Liver (tissue), 9 donors: ENCODE results near the gene OASL. TPM values are rescaled to one million over a fixed set of nuclear protein-coding genes. Genes with fewer than 3 reads are reported as not detected.

ENCODE experiments used
- DNase-seq: peaks from one replicate; pipeline ENCODE4 v3.0.0-alpha.2; 2017; ENCODE audit warnings: low spot score
- H3K27ac ChIP-seq, 2 donors: one replicate each; pipeline ENCODE4 v1.7.0; 2013; ENCODE audit warnings: inconsistent platforms in 2 of 2, low read length in 2 of 2, control low read depth in 1 of 2, low read depth in 1 of 2, mild to moderate bottlenecking in 1 of 2
- H3K27me3 ChIP-seq, 4 donors: one replicate each; pipeline versions ENCODE4 v1.6.1 to v1.7.0; 2013; ENCODE audit warnings: low read length in 3 of 4, inconsistent platforms in 1 of 4, mild to moderate bottlenecking in 1 of 4, moderate library complexity in 1 of 4; ENCODE audit not compliant: control insufficient read depth in 4 of 4, insufficient read depth in 4 of 4
- H3K36me3 ChIP-seq, 4 donors: one replicate each; pipeline versions ENCODE4 v1.6.1 to v1.7.0; 2013; ENCODE audit warnings: low read length in 3 of 4, mild to moderate bottlenecking in 3 of 4, low read depth in 1 of 4, moderate library complexity in 1 of 4; ENCODE audit not compliant: control insufficient read depth in 4 of 4, insufficient read depth in 3 of 4
- H3K4me1 ChIP-seq, 4 donors: one replicate each; pipeline versions ENCODE4 v1.6.1 to v1.7.0; 2013; ENCODE audit warnings: low read length in 3 of 4, mild to moderate bottlenecking in 3 of 4, moderate library complexity in 1 of 4; ENCODE audit not compliant: control insufficient read depth in 4 of 4, insufficient read depth in 4 of 4
- H3K4me3 ChIP-seq, 3 donors: one replicate each; pipeline versions ENCODE4 v1.6.1 to v1.7.0; 2013; ENCODE audit warnings: low read length in 3 of 3, control low read depth in 1 of 3, low read depth in 1 of 3, mild to moderate bottlenecking in 1 of 3
- H3K9ac ChIP-seq, 2 donors: one replicate each; pipeline ENCODE4 v1.7.0; 2013; ENCODE audit warnings: low read length in 2 of 2, mild to moderate bottlenecking in 2 of 2, moderate library complexity in 2 of 2, control low read depth in 1 of 2, low read depth in 1 of 2
- H3K9me3 ChIP-seq, 4 donors: one replicate each; pipeline versions ENCODE4 v1.6.1 to v1.7.0; 2013; ENCODE audit warnings: low read length in 3 of 4; ENCODE audit not compliant: control insufficient read depth in 4 of 4
- EGR1 ChIP-seq, 2 donors: IDR thresholded peaks; 2 replicates each; pipeline ENCODE4 v1.6.1; 2016 to 2018; ENCODE audit warnings: antibody characterized with exemption in 2 of 2, low read depth in 2 of 2
- FOXA1 ChIP-seq: IDR thresholded peaks from 2 replicates; pipeline ENCODE4 v1.6.1; 2016; ENCODE audit warnings: antibody characterized with exemption
- FOXA2 ChIP-seq: IDR thresholded peaks from 2 replicates; pipeline ENCODE4 v1.6.1; 2016; ENCODE audit warnings: antibody characterized with exemption
- GABPA ChIP-seq, 2 donors: IDR thresholded peaks in 1 of 2; conservative IDR thresholded peaks in 1 of 2; 2 replicates each; pipeline ENCODE4 v1.6.1; 2016; ENCODE audit warnings: antibody characterized with exemption in 2 of 2, mild to moderate bottlenecking in 1 of 2, moderate library complexity in 1 of 2
- HNF4A ChIP-seq, 2 donors: conservative IDR thresholded peaks; 2 replicates each; pipeline ENCODE4 v1.6.1; 2016; ENCODE audit warnings: antibody characterized with exemption in 2 of 2, mild to moderate bottlenecking in 2 of 2
- HNF4G ChIP-seq: IDR thresholded peaks from 2 replicates; pipeline ENCODE4 v1.6.1; 2016; ENCODE audit warnings: antibody characterized with exemption
- JUND ChIP-seq, 2 donors: IDR thresholded peaks; 2 replicates each; pipeline ENCODE4 v1.6.1; 2016; ENCODE audit warnings: antibody characterized with exemption in 2 of 2
- NR2F2 ChIP-seq: IDR thresholded peaks from 2 replicates; pipeline ENCODE4 v1.6.1; 2016; ENCODE audit warnings: antibody characterized with exemption
- RAD21 ChIP-seq, 2 donors: IDR thresholded peaks; 2 replicates each; pipeline ENCODE4 v1.6.1; 2016; ENCODE audit warnings: antibody characterized with exemption in 2 of 2, mild to moderate bottlenecking in 2 of 2
- RXRA ChIP-seq, 2 donors: IDR thresholded peaks; 2 replicates each; pipeline ENCODE4 v1.6.1; 2017 to 2018; ENCODE audit warnings: antibody characterized with exemption in 2 of 2, mild to moderate bottlenecking in 1 of 2
- SP1 ChIP-seq: IDR thresholded peaks from 2 replicates; pipeline ENCODE4 v1.6.1; 2018; ENCODE audit warnings: antibody characterized with exemption, mild to moderate bottlenecking
- TAF1 ChIP-seq: conservative IDR thresholded peaks from 2 replicates; pipeline ENCODE4 v1.6.1; 2016; ENCODE audit warnings: antibody characterized with exemption, mild to moderate bottlenecking
- YY1 ChIP-seq: IDR thresholded peaks from 2 replicates; pipeline ENCODE4 v1.6.1; 2016; ENCODE audit warnings: antibody characterized with exemption, mild to moderate bottlenecking
- WGBS: extraction: QIAGEN DNeasy Blood & Tissue Kit; methylation state at CpG from one replicate; pipeline ENCODE4 v1.1.7; 2013; 5-methylcytosine and 5-hydroxymethylcytosine counted together
- polyA plus RNA-seq, 2 donors: library from polyadenylated mRNA; stranded (reverse) in 1 of 2; unstranded in 1 of 2; fragments of 200-250 nt in 1 of 2; fragments of >200 nt in 1 of 2; fragmentation: Nextera tagmentation in 1 of 2; extraction: Ambion mirVana in 1 of 2; gene quantifications; one replicate each; pipeline versions ENCODE4 v1.2.1 to v1.2.3, GENCODE V29; 2013 to 2015
- total RNA-seq, 2 donors: library from RNA; depleted of rRNA; stranded (reverse); fragments of >200 nt; gene quantifications; one replicate each; pipeline ENCODE4 v1.2.3, GENCODE V29; 2014
- TF ChIP-seq, protein P1 (sequence below): fragments of 150-350 bp; IDR thresholded peaks from 2 replicates; pipeline ENCODE4 v1.5.1; 2017; ENCODE audit warnings: improper control_type of control experiment, low read depth, low read length; ENCODE audit not compliant: missing input control
- TF ChIP-seq, protein P2 (sequence below): IDR thresholded peaks from 2 replicates; pipeline ENCODE4 v1.6.1; 2016; ENCODE audit warnings: antibody characterized with exemption
- TF ChIP-seq, protein P3 (sequence below): IDR thresholded peaks from 2 replicates; pipeline ENCODE4 v1.6.1; 2016; ENCODE audit warnings: antibody characterized with exemption
- TF ChIP-seq, protein P4 (sequence below): IDR thresholded peaks from 2 replicates; pipeline ENCODE4 v1.6.1; 2016; ENCODE audit warnings: antibody characterized with exemption
- donor health status: healthy.
- donor health status: healthy.
- donor health status: healthy.
- donor health status: healthy.
- donor health status: healthy.

Gene OASL
- total and polyA plus RNA-seq, 4 donors = 0.89 to 4.5 (median 3.1) TPM

DNA sequence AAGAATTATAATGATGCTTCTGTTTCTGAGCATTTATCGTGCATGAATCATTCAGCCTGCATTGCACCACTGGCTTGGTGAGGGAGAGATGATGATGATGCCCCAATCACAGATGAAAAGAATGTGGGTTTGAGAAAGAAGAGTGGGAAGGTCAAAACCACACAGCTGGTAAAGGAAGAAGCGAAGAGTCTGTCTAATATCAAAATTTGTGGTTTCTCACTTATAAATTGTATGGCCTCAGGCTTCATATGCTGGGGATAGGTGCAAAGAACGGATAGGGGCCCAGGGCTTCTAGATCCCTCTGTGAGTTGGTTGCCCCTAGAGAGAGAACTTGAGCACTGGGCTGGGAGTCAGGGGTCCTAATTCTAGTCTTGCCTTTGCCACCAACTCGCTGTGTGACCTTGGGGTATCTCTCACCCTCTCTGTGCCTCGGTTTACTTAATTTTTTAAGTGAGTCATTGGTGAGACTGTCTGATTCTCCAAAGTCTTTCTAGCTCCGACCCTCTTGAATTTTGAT lies 2.2 kb downstream of the OASL start (continued):
- TF ChIP-seq, protein P1, sequence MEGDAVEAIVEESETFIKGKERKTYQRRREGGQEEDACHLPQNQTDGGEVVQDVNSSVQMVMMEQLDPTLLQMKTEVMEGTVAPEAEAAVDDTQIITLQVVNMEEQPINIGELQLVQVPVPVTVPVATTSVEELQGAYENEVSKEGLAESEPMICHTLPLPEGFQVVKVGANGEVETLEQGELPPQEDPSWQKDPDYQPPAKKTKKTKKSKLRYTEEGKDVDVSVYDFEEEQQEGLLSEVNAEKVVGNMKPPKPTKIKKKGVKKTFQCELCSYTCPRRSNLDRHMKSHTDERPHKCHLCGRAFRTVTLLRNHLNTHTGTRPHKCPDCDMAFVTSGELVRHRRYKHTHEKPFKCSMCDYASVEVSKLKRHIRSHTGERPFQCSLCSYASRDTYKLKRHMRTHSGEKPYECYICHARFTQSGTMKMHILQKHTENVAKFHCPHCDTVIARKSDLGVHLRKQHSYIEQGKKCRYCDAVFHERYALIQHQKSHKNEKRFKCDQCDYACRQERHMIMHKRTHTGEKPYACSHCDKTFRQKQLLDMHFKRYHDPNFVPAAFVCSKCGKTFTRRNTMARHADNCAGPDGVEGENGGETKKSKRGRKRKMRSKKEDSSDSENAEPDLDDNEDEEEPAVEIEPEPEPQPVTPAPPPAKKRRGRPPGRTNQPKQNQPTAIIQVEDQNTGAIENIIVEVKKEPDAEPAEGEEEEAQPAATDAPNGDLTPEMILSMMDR = no peak
- no peak for TF ChIP-seq YY1
- TF ChIP-seq, protein P2, sequence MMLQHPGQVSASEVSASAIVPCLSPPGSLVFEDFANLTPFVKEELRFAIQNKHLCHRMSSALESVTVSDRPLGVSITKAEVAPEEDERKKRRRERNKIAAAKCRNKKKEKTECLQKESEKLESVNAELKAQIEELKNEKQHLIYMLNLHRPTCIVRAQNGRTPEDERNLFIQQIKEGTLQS = no peak

DNA sequence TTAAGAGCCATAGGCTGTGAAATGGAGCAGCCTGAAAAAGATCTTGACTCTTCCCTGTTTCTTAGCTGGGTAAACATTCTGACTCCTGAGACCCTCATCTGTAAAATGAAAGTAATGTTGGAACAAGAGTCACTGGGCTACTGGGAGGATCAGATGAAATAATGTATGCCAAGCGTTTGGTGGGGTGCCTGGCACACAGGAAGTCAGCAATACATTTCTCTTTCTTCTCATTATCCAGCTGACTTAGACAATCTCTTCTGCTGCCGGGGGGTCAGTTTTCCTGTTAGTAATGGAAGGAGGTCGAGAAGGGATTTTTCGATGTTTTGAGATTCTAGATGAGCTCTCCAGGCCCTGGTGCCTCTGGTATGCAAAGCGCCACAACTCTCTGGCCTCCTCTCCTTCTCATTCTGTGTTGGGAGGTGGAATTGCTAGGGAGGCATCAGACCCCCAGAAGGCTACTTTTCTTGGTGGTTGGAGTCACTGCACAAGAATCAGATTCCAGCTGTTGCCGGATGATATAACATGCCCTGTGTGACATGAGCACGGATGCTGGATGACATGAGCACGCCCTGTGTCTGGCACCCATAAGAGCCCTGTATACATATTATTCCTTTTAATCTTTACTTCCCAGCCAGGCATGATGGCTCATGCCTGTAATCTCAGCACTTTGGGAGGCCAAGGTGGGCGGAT lies 4.3 kb downstream of the OASL start:
- H3K36me3 ChIP-seq = peaks cover 0 to 6% (median 0%) of the 10 kb centered on the region in 4 donors
- TF ChIP-seq, protein P2 = no peak
- no peak for TF ChIP-seq GABPA (IDR thresholded peaks at IDR 0.05 in 1 of 2, conservative IDR thresholded peaks at IDR 0.05 in 1 of 2)
- TF ChIP-seq TAF1 = no peak
- TF ChIP-seq HNF4G = no peak
- TF ChIP-seq NR2F2 = no peak
- TF ChIP-seq YY1 = no peak
- no peak for TF ChIP-seq JUND (IDR thresholded peaks at IDR 0.05)
- TF ChIP-seq, protein P1 = no peak
- no peak overlapping the region for H3K4me3 ChIP-seq
- H3K4me1 ChIP-seq = peaks cover 0 to 17% (median 10%) of the 10 kb centered on the region in 4 donors
- 89% methylated on average over 9 of the region's 9 CpGs for WGBS
- no peak overlapping the region for H3K27ac ChIP-seq
- H3K27me3 ChIP-seq = no peaks in the 10 kb centered on the region
- no peak overlapping the region for H3K9ac ChIP-seq
- no peak for DNase-seq
- no peaks in the 10 kb centered on the region for H3K9me3 ChIP-seq

DNA sequence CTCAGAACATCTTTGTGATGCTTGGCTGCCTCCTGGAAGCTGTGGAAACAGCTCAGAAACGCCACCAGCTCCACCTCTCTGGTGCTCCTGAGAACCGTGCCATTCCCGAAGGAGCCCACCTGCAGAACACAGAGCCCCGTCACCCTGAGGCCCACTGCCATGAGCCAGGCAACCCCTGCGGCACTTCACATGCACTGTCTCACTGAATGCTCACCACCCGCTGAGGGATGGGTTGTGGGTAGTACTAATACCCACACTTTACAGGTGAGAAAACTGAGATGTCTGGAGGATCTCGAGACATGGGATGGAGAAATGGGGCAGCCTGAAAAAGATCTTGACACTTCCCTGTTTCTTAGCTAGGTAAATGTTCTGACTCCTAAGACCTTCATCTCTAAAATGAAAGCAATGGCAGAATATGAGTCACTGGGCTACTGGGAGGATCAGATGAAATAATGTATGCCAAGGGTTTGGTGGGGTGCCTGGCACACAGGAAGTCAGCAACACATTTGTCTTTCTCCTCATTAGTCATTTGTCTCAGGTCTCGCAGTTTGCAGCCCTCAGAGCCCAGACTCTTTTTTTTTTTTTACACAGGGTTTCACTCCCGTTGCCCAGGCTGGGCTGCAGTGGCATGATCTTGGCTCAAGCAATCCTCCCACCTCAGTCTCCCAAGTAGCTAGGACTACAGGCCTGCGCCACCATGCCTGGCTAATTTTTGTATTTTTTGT lies 5.3 kb downstream of the OASL start:
- peaks cover 0 to 6% (median 0%) of the 10 kb centered on the region in 4 donors for H3K36me3 ChIP-seq
- H3K27me3 ChIP-seq = no peaks in the 10 kb centered on the region
- H3K9ac ChIP-seq = no peak overlapping the region
- H3K4me3 ChIP-seq = no peak overlapping the region
- peaks cover 0 to 14% (median 9%) of the 10 kb centered on the region in 4 donors for H3K4me1 ChIP-seq
- TF ChIP-seq JUND (IDR thresholded peaks at IDR 0.05) (no peak), YY1 (no peak), TAF1 (no peak), EGR1 (IDR thresholded peaks at IDR 0.05; ENCODE audit: low read depth in 2 of 2) (no peak), HNF4A (conservative IDR thresholded peaks at IDR 0.05) (no peak), RAD21 (IDR thresholded peaks at IDR 0.05) (no peak), RXRA (IDR thresholded peaks at IDR 0.05) (no peak), FOXA2 (no peak), NR2F2 (no peak), SP1 (no peak), FOXA1 (no peak), GABPA (IDR thresholded peaks at IDR 0.05 in 1 of 2, conservative IDR thresholded peaks at IDR 0.05 in 1 of 2) (no peak)
- TF ChIP-seq, protein P3, sequence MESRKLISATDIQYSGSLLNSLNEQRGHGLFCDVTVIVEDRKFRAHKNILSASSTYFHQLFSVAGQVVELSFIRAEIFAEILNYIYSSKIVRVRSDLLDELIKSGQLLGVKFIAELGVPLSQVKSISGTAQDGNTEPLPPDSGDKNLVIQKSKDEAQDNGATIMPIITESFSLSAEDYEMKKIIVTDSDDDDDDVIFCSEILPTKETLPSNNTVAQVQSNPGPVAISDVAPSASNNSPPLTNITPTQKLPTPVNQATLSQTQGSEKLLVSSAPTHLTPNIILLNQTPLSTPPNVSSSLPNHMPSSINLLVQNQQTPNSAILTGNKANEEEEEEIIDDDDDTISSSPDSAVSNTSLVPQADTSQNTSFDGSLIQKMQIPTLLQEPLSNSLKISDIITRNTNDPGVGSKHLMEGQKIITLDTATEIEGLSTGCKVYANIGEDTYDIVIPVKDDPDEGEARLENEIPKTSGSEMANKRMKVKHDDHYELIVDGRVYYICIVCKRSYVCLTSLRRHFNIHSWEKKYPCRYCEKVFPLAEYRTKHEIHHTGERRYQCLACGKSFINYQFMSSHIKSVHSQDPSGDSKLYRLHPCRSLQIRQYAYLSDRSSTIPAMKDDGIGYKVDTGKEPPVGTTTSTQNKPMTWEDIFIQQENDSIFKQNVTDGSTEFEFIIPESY = no peak
- TF ChIP-seq, protein P4, sequence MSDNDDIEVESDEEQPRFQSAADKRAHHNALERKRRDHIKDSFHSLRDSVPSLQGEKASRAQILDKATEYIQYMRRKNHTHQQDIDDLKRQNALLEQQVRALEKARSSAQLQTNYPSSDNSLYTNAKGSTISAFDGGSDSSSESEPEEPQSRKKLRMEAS = no peak
- TF ChIP-seq, protein P2 = no peak
- TF ChIP-seq, protein P1 = no peak
- WGBS = 91% methylated on average over 10 of the region's 10 CpGs
- H3K27ac ChIP-seq = no peak overlapping the region
- no peak for DNase-seq
- H3K9me3 ChIP-seq = no peaks in the 10 kb centered on the region
